ENCODE data around the gene IL36RN. TPM values are rescaled to one million over a fixed set of nuclear protein-coding genes. Genes with fewer than 3 reads are reported as not detected.

IL36RN gene
- total RNA-seq, 1 donor from 2014 or later: 0.14 TPM

DNA sequence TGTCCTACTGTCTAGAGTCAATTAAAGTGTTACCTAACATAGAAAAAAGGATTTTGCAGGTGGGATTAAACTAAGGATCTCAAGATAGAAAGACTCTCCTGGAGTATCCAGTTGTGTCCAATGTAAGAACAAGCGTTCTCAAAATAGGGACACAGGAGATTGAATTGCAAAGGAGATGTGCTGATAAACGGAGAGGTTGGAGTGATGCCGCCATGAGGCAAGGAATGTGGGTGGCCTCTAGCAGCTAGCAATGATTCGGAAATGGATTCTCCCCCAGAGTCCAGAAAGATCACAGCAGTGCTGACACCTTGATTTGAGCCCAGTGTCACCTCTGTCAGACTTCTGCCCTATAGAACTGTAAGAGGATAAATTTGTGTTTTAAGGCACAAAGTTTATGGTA lies 44.3 kb downstream of the IL36RN start:
- Histone ChIP-seq H4K20me1 (ENCODE audit: insufficient read depth, low read length) (no peaks in the 10 kb centered on the region), H3K9me3 (ENCODE audit: insufficient read depth, low read depth, low read length) (no peaks in the 10 kb centered on the region), H3K79me2 (ENCODE audit: insufficient read depth, low read length) (no peaks in the 10 kb centered on the region), H2AFZ (ENCODE audit: low read depth, low read length) (no peak overlapping the region), H3K4me2 (ENCODE audit: low read length) (no peak overlapping the region), H3K36me3 (ENCODE audit: insufficient read depth, low read length) (no peaks in the 10 kb centered on the region), H3K9ac (ENCODE audit: low read length) (no peak overlapping the region), H3K4me1 (ENCODE audit: insufficient read depth, low read length) (no peaks in the 10 kb centered on the region), H3K4me3 (ENCODE audit: insufficient read depth, low read depth, low read length) (no peak overlapping the region), H3K27me3 (ENCODE audit: insufficient read depth, low read length) (peaks cover 2% of the 10 kb centered on the region), H3K27ac (ENCODE audit: low read depth, low read length) (no peak overlapping the region)
- Mint-ChIP-seq H3K27me3 (ENCODE audit: low read depth, unreplicated experiment) (no peaks in the 10 kb centered on the region), H3K4me3 (ENCODE audit: unreplicated experiment) (no peak overlapping the region), H3K27ac (ENCODE audit: unreplicated experiment) (no peak overlapping the region), H3K36me3 (ENCODE audit: low read depth, unreplicated experiment) (peaks cover 5% of the 10 kb centered on the region), H3K4me1 (ENCODE audit: low read depth, unreplicated experiment) (peaks cover 17% of the 10 kb centered on the region), H3K9me3 (ENCODE audit: unreplicated experiment) (peaks cover 8% of the 10 kb centered on the region)
- DNase-seq (ENCODE audit: low read depth) (no peak), FAIRE-seq (no peak)
- TF ChIP-seq EZH2 (IDR thresholded peaks at IDR 0.05; ENCODE audit: insufficient read depth, low read length): no peak
- TF ChIP-seq, protein P1, sequence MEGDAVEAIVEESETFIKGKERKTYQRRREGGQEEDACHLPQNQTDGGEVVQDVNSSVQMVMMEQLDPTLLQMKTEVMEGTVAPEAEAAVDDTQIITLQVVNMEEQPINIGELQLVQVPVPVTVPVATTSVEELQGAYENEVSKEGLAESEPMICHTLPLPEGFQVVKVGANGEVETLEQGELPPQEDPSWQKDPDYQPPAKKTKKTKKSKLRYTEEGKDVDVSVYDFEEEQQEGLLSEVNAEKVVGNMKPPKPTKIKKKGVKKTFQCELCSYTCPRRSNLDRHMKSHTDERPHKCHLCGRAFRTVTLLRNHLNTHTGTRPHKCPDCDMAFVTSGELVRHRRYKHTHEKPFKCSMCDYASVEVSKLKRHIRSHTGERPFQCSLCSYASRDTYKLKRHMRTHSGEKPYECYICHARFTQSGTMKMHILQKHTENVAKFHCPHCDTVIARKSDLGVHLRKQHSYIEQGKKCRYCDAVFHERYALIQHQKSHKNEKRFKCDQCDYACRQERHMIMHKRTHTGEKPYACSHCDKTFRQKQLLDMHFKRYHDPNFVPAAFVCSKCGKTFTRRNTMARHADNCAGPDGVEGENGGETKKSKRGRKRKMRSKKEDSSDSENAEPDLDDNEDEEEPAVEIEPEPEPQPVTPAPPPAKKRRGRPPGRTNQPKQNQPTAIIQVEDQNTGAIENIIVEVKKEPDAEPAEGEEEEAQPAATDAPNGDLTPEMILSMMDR (IDR thresholded peaks at IDR 0.05; ENCODE audit: insufficient read depth, low read depth, low read length): no peak

DNA sequence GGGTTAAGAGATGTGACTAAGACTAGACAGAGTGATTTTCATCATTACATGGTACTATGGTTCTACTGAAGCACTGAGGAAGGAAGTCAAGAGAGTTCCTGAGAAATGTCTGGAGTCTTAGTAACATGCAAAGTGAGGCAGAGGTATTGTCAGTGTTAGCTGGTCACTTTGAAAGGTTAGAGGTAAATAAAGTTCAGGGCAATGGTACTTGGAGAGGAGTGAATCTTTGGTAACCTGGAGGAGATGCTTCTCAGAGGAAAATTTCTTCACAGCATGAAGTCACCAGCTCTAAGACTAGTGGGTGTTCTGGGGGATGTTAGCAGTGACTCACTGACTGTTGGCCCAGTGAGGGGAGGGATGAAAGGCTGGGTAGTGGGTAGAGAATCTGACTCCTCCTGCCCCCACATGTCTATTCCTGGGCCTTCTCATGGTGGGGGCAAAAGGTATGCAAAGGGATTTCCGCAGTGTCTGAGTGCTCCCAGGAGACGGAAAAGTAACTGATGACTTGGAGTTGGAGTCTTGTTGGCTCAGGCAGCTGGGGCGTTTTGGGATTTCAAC lies 45.1 kb downstream of the IL36RN start:
- no peak overlapping the region for H2AFZ ChIP-seq (ENCODE audit: low read depth, low read length)
- FAIRE-seq (no peak), DNase-seq (ENCODE audit: low read depth) (peak; percentile 18)
- no peaks in the 10 kb centered on the region for H3K79me2 ChIP-seq (ENCODE audit: insufficient read depth, low read length)
- H3K27ac ChIP-seq (ENCODE audit: low read depth, low read length): no peak overlapping the region
- Mint-ChIP-seq H3K27ac (ENCODE audit: unreplicated experiment) (peak overlapping the region; percentile 93), H3K9me3 (ENCODE audit: unreplicated experiment) (peaks cover 8% of the 10 kb centered on the region), H3K27me3 (ENCODE audit: low read depth, unreplicated experiment) (no peaks in the 10 kb centered on the region), H3K4me3 (ENCODE audit: unreplicated experiment) (no peak overlapping the region), H3K36me3 (ENCODE audit: low read depth, unreplicated experiment) (peaks cover 5% of the 10 kb centered on the region), H3K4me1 (ENCODE audit: low read depth, unreplicated experiment) (peaks cover 17% of the 10 kb centered on the region)
- H3K9ac ChIP-seq (ENCODE audit: low read length): no peak overlapping the region
- TF ChIP-seq, protein P1 (IDR thresholded peaks at IDR 0.05; ENCODE audit: insufficient read depth, low read depth, low read length): no peak
- TF ChIP-seq EZH2 (IDR thresholded peaks at IDR 0.05; ENCODE audit: insufficient read depth, low read length): no peak
- H3K9me3 ChIP-seq (ENCODE audit: insufficient read depth, low read depth, low read length): no peaks in the 10 kb centered on the region
- no peak overlapping the region for H3K4me3 ChIP-seq (ENCODE audit: insufficient read depth, low read depth, low read length)
- no peak overlapping the region for H3K4me2 ChIP-seq (ENCODE audit: low read length)
- no peaks in the 10 kb centered on the region for H4K20me1 ChIP-seq (ENCODE audit: insufficient read depth, low read length)
- H3K36me3 ChIP-seq (ENCODE audit: insufficient read depth, low read length): no peaks in the 10 kb centered on the region
- H3K4me1 ChIP-seq (ENCODE audit: insufficient read depth, low read length): no peaks in the 10 kb centered on the region
- peaks cover 2% of the 10 kb centered on the region for H3K27me3 ChIP-seq (ENCODE audit: insufficient read depth, low read length)

DNA sequence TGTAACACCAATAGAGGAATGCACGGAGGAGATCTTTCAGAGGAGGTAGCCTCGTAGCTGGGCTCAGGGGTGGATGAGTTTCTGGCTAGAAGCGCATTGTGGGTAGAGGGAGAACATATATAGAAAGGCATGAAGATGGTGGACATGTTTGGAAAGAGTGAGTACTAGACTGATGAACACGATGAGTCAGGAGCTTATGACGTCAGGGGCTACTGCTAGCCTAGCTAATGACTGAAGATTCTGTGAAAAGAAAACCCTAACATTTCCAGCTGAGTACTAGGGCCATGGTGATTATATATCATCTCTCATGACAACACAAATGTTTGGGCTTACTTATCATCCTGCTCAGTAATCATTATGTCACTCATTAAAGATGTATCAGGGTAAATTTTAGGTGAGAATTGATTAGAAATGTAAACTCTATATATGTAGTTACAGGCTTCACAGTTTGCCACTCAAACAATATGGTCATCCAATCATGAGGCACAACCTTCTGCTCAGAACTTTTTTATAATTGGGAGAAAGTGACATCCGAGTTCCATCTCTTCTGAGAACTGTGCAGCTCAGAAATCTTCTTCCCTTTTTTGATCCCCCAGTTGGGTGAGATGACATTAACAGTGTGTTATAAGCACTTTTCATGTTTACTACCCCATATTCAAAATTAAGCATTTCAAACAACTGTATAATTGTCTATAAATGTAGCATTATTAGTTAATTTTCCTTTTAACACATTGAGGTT lies 46.2 kb downstream of the IL36RN start:
- peaks cover 17% of the 10 kb centered on the region for H3K4me1 Mint-ChIP-seq (ENCODE audit: low read depth, unreplicated experiment)
- H3K9me3 Mint-ChIP-seq (ENCODE audit: unreplicated experiment): peaks cover 8% of the 10 kb centered on the region
- H3K36me3 Mint-ChIP-seq (ENCODE audit: low read depth, unreplicated experiment): peaks cover 5% of the 10 kb centered on the region
- Histone ChIP-seq H3K27me3 (ENCODE audit: insufficient read depth, low read length) (peaks cover 12% of the 10 kb centered on the region), H3K4me1 (ENCODE audit: insufficient read depth, low read length) (no peaks in the 10 kb centered on the region), H3K9me3 (ENCODE audit: insufficient read depth, low read depth, low read length) (no peaks in the 10 kb centered on the region), H3K9ac (ENCODE audit: low read length) (no peak overlapping the region), H3K36me3 (ENCODE audit: insufficient read depth, low read length) (no peaks in the 10 kb centered on the region), H3K27ac (ENCODE audit: low read depth, low read length) (no peak overlapping the region), H3K79me2 (ENCODE audit: insufficient read depth, low read length) (no peaks in the 10 kb centered on the region), H4K20me1 (ENCODE audit: insufficient read depth, low read length) (no peaks in the 10 kb centered on the region), H3K4me2 (ENCODE audit: low read length) (no peak overlapping the region), H2AFZ (ENCODE audit: low read depth, low read length) (no peak overlapping the region), H3K4me3 (ENCODE audit: insufficient read depth, low read depth, low read length) (no peak overlapping the region)
- H3K27ac Mint-ChIP-seq (ENCODE audit: unreplicated experiment): no peak overlapping the region
- H3K27me3 Mint-ChIP-seq (ENCODE audit: low read depth, unreplicated experiment): no peaks in the 10 kb centered on the region
- peak; percentile 64 for DNase-seq (ENCODE audit: low read depth)
- no peak for FAIRE-seq
- TF ChIP-seq, protein P1 (IDR thresholded peaks at IDR 0.05; ENCODE audit: insufficient read depth, low read depth, low read length): no peak
- H3K4me3 Mint-ChIP-seq (ENCODE audit: unreplicated experiment): no peak overlapping the region
